Measurements from ENCODE around the gene ACSS1.

Gene ACSS1

GRCh38 chr20:25025986-25026605 lies 31.8 kb downstream of the ACSS1 start:
- DNase-seq = no peak

- DNase-seq = no peak
Observed at GRCh38 chr20:25025091-25025861, 32.7 kb downstream of the ACSS1 start.

GRCh38 chr20:25024171-25024570 lies 33.8 kb downstream of the ACSS1 start:
- no peak for DNase-seq

- no peak for DNase-seq
Observed at GRCh38 chr20:25023356-25023755, 34.6 kb downstream of the ACSS1 start.

GRCh38 chr20:25022680-25023079 lies 35.3 kb downstream of the ACSS1 start:
- DNase-seq = no peak

GRCh38 chr20:25021336-25021735 lies 36.6 kb downstream of the ACSS1 start:
- no peak for DNase-seq

GRCh38 chr20:25020901-25021301 lies 37.0 kb downstream of the ACSS1 start:
- no peak for DNase-seq

GRCh38 chr20:25020345-25020744 lies 37.6 kb downstream of the ACSS1 start:
- DNase-seq = no peak

GRCh38 chr20:25019381-25020155 lies 38.4 kb downstream of the ACSS1 start:
- no peak for DNase-seq

- no peak for DNase-seq
Observed at GRCh38 chr20:25018841-25019240, 39.1 kb downstream of the ACSS1 start.

GRCh38 chr20:25018425-25018824 lies 39.5 kb downstream of the ACSS1 start:
- no peak for DNase-seq

GRCh38 chr20:25017257-25017803 lies 40.6 kb downstream of the ACSS1 start:
- DNase-seq = no peak

- no peak for DNase-seq
Observed at GRCh38 chr20:25016471-25016870, 41.5 kb downstream of the ACSS1 start.

- DNase-seq = no peak
Observed at GRCh38 chr20:25015986-25016385, 42.0 kb downstream of the ACSS1 start.

GRCh38 chr20:25014816-25015215 lies 43.1 kb downstream of the ACSS1 start:
- no peak for DNase-seq

GRCh38 chr20:25013478-25014380 lies 44.2 kb downstream of the ACSS1 start:
- DNase-seq = no peak

- DNase-seq = no peak
Observed at GRCh38 chr20:25012616-25013189, 45.2 kb downstream of the ACSS1 start.

GRCh38 chr20:25011831-25012241 lies 46.1 kb downstream of the ACSS1 start:
- DNase-seq = no peak

GRCh38 chr20:25011261-25011660 lies 46.7 kb downstream of the ACSS1 start:
- no peak for DNase-seq

GRCh38 chr20:25009218-25010145 lies 48.5 kb downstream of the ACSS1 start:
- DNase-seq = no peak
